MM.1S (cell line): ENCODE data around the gene DCLK1.

Experiments used
- DNase-seq: peaks from one replicate; pipeline ENCODE4 v3.0.0-alpha.2; 2015
- H2AFZ ChIP-seq: fragments of 300-600 bp; sonication (generic); 2 replicates; pipeline ENCODE4 v1.6.0; 2016; ENCODE audit warnings: antibody characterized with exemption, low read length
- H3F3A ChIP-seq: fragments of 300-600 bp; sonication (generic); 2 replicates; pipeline ENCODE4 v1.6.1; 2016; ENCODE audit warnings: mild to moderate bottlenecking, antibody characterized with exemption, low read length, moderate library complexity, mixed read lengths; ENCODE audit not compliant: insufficient read depth
- H3K27ac ChIP-seq: fragments of 300-600 bp; sonication (generic); 2 replicates; pipeline ENCODE4 v1.5.1; 2016; ENCODE audit warnings: mild to moderate bottlenecking, low read length
- H3K27me3 ChIP-seq: fragments of 300-600 bp; sonication (generic); replicated peaks from 2 replicates; pipeline ENCODE4 v1.6.0; 2016; ENCODE audit warnings: low read length; ENCODE audit not compliant: insufficient read depth
- H3K36me3 ChIP-seq: fragments of 300-600 bp; sonication (generic); replicated peaks from 2 replicates; pipeline ENCODE4 v1.6.1; 2016; ENCODE audit warnings: mild to moderate bottlenecking, low read length, mixed read lengths; ENCODE audit not compliant: insufficient read depth
- H3K4me1 ChIP-seq: fragments of 300-600 bp; sonication (generic); 2 replicates; pipeline ENCODE4 v1.6.1; 2016; ENCODE audit warnings: low read length, mixed read lengths
- H3K4me2 ChIP-seq: fragments of 300-600 bp; sonication (generic); 2 replicates; pipeline ENCODE4 v1.6.0; 2016; ENCODE audit warnings: low read depth, low read length
- H3K4me3 ChIP-seq: fragments of 300-600 bp; sonication (generic); 2 replicates; pipeline ENCODE4 v1.5.1; 2016; ENCODE audit warnings: low read length, mixed read lengths
- H3K79me2 ChIP-seq: fragments of 300-600 bp; sonication (generic); 2 replicates; pipeline ENCODE4 v1.6.1; 2016; ENCODE audit warnings: mixed run types, low read length, mixed read lengths
- H3K9ac ChIP-seq: fragments of 300-600 bp; sonication (generic); 2 replicates; pipeline ENCODE4 v1.6.1; 2016; ENCODE audit warnings: low read length, mixed read lengths
- H3K9me2 ChIP-seq: fragments of 300-600 bp; sonication (generic); replicated peaks from 2 replicates; pipeline ENCODE4 v1.6.1; 2016; ENCODE audit warnings: mild to moderate bottlenecking, low read length, mixed read lengths; ENCODE audit not compliant: insufficient read depth
- H3K9me3 ChIP-seq: fragments of 300-600 bp; sonication (generic); replicated peaks from 2 replicates; pipeline ENCODE4 v1.6.1; 2016; ENCODE audit warnings: mild to moderate bottlenecking, low read length, mixed read lengths; ENCODE audit not compliant: insufficient read depth
- H4K20me1 ChIP-seq: fragments of 300-600 bp; sonication (generic); 2 replicates; pipeline ENCODE4 v1.6.1; 2016; ENCODE audit warnings: mild to moderate bottlenecking, low read length, moderate library complexity, mixed read lengths; ENCODE audit not compliant: insufficient read depth
- EZH2 ChIP-seq: fragments of 300-600 bp; sonication (generic); optimal IDR thresholded peaks from 2 replicates; pipeline ENCODE3; 2017; ENCODE audit warnings: low read depth, mild to moderate bottlenecking, antibody characterized with exemption, low read length, mixed read lengths
- EZH2phosphoT487 ChIP-seq: fragments of 300-600 bp; sonication (generic); IDR thresholded peaks from 2 replicates; pipeline ENCODE4 v1.6.1; 2018; ENCODE audit warnings: antibody characterized with exemption, low read length
- TF ChIP-seq, protein P1 (sequence below): fragments of 300-600 bp; sonication (generic); IDR thresholded peaks from 2 replicates; pipeline ENCODE4 v1.5.1; 2016; ENCODE audit warnings: antibody characterized with exemption, low read length, mixed read lengths

The DCLK1 gene

GRCh38 chr13:35765366-35765765, 365.8 kb downstream of the DCLK1 start:
- Histone ChIP-seq H2AFZ (no peak overlapping the region), H3K27me3 (no peaks in the 10 kb centered on the region), H4K20me1 (no peaks in the 10 kb centered on the region), H3K9ac (no peak overlapping the region), H3F3A (no peaks in the 10 kb centered on the region), H3K4me1 (no peaks in the 10 kb centered on the region), H3K4me2 (no peak overlapping the region), H3K79me2 (no peaks in the 10 kb centered on the region), H3K9me2 (no peaks in the 10 kb centered on the region), H3K9me3 (no peaks in the 10 kb centered on the region), H3K36me3 (no peaks in the 10 kb centered on the region), H3K4me3 (no peak overlapping the region), H3K27ac (no peak overlapping the region)
- no peak for DNase-seq
- TF ChIP-seq, protein P1, sequence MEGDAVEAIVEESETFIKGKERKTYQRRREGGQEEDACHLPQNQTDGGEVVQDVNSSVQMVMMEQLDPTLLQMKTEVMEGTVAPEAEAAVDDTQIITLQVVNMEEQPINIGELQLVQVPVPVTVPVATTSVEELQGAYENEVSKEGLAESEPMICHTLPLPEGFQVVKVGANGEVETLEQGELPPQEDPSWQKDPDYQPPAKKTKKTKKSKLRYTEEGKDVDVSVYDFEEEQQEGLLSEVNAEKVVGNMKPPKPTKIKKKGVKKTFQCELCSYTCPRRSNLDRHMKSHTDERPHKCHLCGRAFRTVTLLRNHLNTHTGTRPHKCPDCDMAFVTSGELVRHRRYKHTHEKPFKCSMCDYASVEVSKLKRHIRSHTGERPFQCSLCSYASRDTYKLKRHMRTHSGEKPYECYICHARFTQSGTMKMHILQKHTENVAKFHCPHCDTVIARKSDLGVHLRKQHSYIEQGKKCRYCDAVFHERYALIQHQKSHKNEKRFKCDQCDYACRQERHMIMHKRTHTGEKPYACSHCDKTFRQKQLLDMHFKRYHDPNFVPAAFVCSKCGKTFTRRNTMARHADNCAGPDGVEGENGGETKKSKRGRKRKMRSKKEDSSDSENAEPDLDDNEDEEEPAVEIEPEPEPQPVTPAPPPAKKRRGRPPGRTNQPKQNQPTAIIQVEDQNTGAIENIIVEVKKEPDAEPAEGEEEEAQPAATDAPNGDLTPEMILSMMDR, result no peak
- TF ChIP-seq EZH2phosphoT487, result no peak
- no peak for TF ChIP-seq EZH2

- H2AFZ ChIP-seq, result no peak overlapping the region
- H3K27ac ChIP-seq, result no peak overlapping the region
Measured at GRCh38 chr13:35764326-35765015, 366.7 kb downstream of the DCLK1 start.

DNA sequence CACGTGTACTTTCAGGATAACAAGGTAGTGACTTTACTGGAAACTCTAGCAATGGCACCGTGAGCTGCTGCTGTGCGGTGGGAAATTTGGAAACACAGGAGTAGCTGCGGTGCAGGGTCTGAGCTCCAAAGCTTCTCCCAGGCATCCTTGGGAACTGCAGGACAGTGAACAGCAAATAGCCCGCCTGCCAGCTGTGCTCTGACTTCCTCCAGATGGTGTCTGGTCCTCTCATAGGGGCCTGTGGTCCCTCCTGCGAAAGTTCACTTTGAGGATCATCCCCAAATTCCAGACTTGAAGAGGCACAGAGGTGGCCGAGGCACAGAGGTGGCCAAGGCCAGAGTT, 367.4 kb downstream of the DCLK1 start:
- no peaks in the 10 kb centered on the region for H3K4me1 ChIP-seq
- H3F3A ChIP-seq, result no peaks in the 10 kb centered on the region
- no peaks in the 10 kb centered on the region for H4K20me1 ChIP-seq
- H3K4me3 ChIP-seq, result no peak overlapping the region
- no peaks in the 10 kb centered on the region for H3K36me3 ChIP-seq
- no peaks in the 10 kb centered on the region for H3K9me3 ChIP-seq
- no peaks in the 10 kb centered on the region for H3K27me3 ChIP-seq
- no peak overlapping the region for H2AFZ ChIP-seq
- H3K9me2 ChIP-seq, result no peaks in the 10 kb centered on the region
- TF ChIP-seq, protein P1, result no peak
- no peak for TF ChIP-seq EZH2
- no peak for TF ChIP-seq EZH2phosphoT487
- no peak overlapping the region for H3K27ac ChIP-seq
- H3K4me2 ChIP-seq, result no peak overlapping the region
- DNase-seq, result no peak
- no peak overlapping the region for H3K9ac ChIP-seq
- H3K79me2 ChIP-seq, result no peaks in the 10 kb centered on the region

More at GRCh38 chr13:35764326-35765015, 366.7 kb downstream of the DCLK1 start:
- no peak for TF ChIP-seq EZH2phosphoT487
- no peak for TF ChIP-seq EZH2
- TF ChIP-seq, protein P1, result no peak
- Histone ChIP-seq H3K9ac (no peak overlapping the region), H4K20me1 (no peaks in the 10 kb centered on the region), H3K36me3 (no peaks in the 10 kb centered on the region), H3K4me3 (no peak overlapping the region), H3K4me1 (no peaks in the 10 kb centered on the region), H3K9me3 (no peaks in the 10 kb centered on the region), H3F3A (no peaks in the 10 kb centered on the region), H3K79me2 (no peaks in the 10 kb centered on the region), H3K27me3 (no peaks in the 10 kb centered on the region), H3K4me2 (no peak overlapping the region), H3K9me2 (no peaks in the 10 kb centered on the region)
- no peak for DNase-seq
